Measurements from ENCODE around the gene NT5DC2. TPM values are rescaled to one million over a fixed set of nuclear protein-coding genes. Genes with fewer than 3 reads are reported as not detected.

Gene NT5DC2
- total RNA-seq, 4 donors from 2014 or later, result 18.3 to 50.3 (median 39.5) TPM

GRCh38 chr3:52561028-52561747 lies 27.5 kb upstream of the NT5DC2 start:
- DNase-seq (ENCODE audit: low spot score) (no peak), ATAC-seq (ENCODE audit: low FRiP score) (no peak)
- TF ChIP-seq CTCF (IDR thresholded peaks at IDR 0.05), result no peak

GRCh38 chr3:52558436-52558835 lies 24.8 kb upstream of the NT5DC2 start:
- no peak for ATAC-seq (ENCODE audit: low FRiP score)
- no peak for TF ChIP-seq CTCF (IDR thresholded peaks at IDR 0.05)
- no peak for DNase-seq (ENCODE audit: low spot score)

GRCh38 chr3:52557011-52557960 lies 23.6 kb upstream of the NT5DC2 start:
- no peak for TF ChIP-seq CTCF (IDR thresholded peaks at IDR 0.05)
- DNase-seq (ENCODE audit: low spot score) (no peak), ATAC-seq (ENCODE audit: low FRiP score) (no peak)

- DNase-seq (ENCODE audit: low spot score) (no peak), ATAC-seq (ENCODE audit: low FRiP score) (no peak)
- no peak for TF ChIP-seq CTCF (IDR thresholded peaks at IDR 0.05)
Observed at GRCh38 chr3:52555056-52555455, 21.4 kb upstream of the NT5DC2 start.

GRCh38 chr3:52554026-52554755 lies 20.5 kb upstream of the NT5DC2 start:
- TF ChIP-seq CTCF (IDR thresholded peaks at IDR 0.05), result no peak
- ATAC-seq (ENCODE audit: low FRiP score), result no peak
- DNase-seq (ENCODE audit: low spot score), result no peak

GRCh38 chr3:52552089-52552488 lies 18.4 kb upstream of the NT5DC2 start:
- no peak for DNase-seq (ENCODE audit: low spot score)
- no peak for ATAC-seq (ENCODE audit: low FRiP score)
- no peak for TF ChIP-seq CTCF (IDR thresholded peaks at IDR 0.05)
